HG03442 (cell line): Measurements from ENCODE around the gene IL17C.
"Not testable (repeated sequence)": the region's sequence is repeated elsewhere in the genome, so short reads cannot be mapped to it uniquely, and the experiment has no call there.

ENCODE experiments used
- ATAC-seq: cut with Tn5 transposase; IDR thresholded peaks from one replicate; pipeline ENCODE4 v1.9.1; 2021; ENCODE audit warnings: mild to moderate bottlenecking, moderate library complexity; ENCODE audit not compliant: unreplicated experiment

The IL17C gene

GRCh38 chr16:88609426-88609825 is 28.9 kb upstream of the IL17C start:
- ATAC-seq, result not testable (repeated sequence)

DNA sequence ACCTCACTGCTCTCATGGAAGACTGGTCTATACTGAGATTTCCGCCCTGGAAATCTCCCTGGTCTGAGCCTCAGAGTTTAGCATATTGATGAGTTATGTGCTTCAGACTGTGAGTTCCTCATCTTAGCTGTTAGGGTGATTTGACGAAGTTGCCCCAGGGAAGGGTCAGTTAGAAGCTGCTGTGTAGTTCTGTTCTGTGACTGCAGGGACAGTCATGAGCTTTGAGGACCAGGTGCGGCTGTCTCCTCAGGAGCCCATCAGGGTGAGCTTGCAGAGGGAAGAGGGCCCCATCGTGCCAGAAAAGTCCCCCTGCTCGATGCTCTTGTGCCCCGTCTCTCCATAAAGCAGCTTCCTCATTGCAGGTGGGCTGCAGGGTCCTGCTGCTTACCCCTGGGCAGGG is 28.3 kb upstream of the IL17C start:
- ATAC-seq, result no peak

DNA sequence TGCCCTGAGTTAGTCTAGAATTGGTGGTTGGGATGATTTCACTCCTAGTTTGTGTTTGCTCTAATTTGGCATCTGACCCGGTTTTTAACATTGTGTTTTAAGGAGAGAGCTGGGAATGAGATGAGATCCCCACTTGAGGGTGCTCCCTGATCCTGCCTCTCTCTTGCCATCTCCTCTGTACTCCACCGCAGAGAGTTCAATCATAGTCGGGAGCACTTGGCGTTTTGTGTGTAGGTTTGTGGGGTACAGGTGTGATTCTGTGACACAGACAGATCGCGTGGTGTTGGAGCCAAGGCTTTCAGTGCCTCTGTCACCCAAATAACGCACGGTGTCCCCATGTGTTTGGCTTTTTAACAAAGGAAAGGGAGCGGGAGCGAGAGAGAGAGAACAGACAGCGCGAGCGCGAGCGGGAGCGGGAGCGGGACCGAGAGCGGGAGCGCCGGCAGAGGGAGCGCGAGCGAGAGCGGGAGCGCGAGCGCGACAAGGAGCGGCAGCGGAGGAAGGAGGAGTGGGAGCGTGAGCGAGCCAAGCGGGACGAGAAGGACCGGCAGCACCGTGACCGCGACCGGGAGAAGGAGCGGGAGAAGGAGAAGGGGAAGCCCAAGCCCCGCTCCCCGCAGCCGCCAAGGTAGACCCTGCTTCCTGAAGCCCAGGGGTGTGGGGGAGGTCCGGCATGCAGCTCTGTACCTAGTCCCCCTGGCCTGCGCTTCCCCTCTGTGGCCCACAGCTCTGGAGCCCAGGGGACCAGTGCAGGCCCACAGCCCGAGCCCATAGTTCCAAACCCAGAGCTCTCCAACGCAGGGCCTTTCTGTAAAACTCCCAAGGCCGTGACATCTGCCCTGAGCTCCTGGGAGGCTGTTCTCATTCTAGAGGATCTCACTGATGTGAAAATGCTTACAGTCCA is 27.2 kb upstream of the IL17C start:
- no peak for ATAC-seq

DNA sequence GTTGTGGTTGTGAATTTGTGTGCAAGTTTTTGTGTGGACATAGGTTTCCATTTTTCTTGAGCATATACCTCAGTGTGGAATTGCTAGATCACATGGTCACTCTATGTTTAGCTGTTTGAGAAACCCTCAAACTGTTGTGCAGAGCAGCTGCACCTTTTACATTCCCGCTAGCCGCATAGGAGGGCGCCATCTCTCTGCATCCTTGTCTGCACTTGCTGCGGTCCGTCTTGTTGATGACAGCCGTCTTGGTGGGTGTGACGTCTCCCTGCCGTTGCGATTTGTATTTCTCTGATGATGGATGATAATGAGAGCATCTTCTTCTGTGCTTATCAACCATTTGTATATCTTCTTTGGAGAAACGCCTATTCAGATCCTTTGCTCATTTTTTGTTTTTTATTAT is 25.1 kb upstream of the IL17C start:
- ATAC-seq, result no peak

- no peak for ATAC-seq
Measured at GRCh38 chr16:88613911-88614817, 24.2 kb upstream of the IL17C start.

DNA sequence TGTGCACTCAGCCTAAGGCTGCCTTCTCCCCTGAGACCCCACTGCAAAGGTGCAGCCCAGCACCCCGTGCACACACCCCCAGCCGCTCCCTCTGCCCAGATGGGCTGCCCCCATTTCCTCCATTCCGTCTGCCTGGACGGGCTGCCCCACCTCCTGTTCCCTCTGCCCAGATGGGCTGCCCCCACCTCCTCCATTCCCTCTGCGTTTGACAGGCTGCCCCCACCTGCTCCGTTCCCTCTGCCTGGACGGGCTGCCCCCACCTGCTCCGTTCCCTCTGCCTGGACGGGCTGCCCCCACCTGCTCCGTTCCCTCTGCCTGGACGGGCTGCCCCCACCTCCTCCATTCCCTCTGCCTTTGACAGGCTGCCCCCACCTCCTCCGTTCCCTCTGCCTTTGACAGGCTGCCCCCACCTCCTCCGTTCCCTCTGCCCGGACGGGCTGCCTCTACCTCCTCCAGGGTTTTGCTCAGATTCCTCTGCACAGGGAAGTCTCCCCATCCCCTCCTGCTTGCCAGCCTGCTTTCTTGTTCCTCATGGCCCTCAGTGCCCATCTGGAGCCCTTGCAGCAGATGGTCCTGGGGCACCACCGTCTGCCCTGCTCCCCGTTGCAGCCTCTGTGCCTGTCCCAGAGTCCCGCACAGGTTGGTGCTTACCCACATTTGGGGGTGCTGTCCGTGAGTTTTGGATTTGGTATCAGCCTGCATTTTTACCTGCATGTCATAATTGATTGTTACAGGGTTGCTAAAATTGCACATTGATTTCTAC is 23.4 kb upstream of the IL17C start:
- no peak for ATAC-seq

DNA sequence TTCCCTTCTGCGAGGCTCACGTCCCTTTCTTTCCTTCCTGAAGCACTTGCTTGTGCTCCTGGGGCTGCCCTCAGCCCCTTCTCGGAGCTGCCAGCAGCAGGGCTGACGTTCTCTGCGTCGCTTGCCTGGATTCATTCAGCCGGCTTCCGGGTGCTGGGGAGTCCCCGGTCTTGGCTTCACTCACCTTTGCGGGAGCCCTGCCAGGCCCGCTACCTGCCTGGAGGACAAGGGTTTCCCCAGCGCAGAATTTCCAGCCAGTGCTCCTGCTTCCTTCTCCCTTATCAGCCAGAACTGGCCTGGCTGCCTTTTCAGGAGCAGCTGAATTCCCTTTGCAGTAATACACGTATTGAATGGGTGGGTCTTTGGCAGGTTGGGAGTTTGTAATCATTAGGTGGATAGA is 22.1 kb upstream of the IL17C start:
- ATAC-seq, result no peak

GRCh38 chr16:88616736-88617135 is 21.6 kb upstream of the IL17C start:
- ATAC-seq, result no peak

DNA sequence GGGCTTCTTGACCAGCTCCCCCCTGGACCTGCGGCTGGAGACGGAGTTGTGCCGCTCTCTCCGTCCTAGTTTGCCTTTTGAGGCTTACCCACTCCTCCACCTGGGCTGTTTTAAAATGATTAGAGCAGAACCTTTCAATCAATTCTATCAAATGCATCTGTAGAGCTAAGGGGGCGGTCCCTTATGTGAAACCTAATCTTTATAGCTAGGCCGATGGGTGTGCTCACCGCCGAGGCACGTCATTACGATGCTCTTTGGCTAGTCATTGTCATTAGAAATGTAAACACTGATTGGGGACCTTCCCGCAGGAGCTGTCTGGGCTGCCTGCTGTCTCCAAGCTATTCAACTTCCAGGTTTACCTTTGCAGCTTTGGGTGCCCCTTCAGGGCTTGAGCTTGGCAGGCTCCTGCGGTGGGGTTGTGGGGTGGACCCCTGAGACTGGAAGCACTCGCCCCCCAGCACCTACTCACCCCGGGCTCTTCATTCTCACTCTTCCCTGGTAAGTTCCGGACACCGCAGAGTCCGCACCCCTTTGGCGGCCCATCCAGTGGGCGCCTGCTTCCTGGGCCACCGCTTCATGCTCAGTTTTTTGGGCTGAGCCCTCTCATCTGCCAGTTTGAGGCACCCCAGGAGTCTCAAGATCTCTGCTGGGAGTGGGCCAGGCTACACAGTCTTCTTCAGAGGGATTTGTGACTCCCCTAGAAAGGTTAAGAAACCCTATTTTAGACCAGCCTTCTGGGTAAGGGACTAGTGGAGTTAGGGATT is 20.9 kb upstream of the IL17C start:
- ATAC-seq, result no peak

DNA sequence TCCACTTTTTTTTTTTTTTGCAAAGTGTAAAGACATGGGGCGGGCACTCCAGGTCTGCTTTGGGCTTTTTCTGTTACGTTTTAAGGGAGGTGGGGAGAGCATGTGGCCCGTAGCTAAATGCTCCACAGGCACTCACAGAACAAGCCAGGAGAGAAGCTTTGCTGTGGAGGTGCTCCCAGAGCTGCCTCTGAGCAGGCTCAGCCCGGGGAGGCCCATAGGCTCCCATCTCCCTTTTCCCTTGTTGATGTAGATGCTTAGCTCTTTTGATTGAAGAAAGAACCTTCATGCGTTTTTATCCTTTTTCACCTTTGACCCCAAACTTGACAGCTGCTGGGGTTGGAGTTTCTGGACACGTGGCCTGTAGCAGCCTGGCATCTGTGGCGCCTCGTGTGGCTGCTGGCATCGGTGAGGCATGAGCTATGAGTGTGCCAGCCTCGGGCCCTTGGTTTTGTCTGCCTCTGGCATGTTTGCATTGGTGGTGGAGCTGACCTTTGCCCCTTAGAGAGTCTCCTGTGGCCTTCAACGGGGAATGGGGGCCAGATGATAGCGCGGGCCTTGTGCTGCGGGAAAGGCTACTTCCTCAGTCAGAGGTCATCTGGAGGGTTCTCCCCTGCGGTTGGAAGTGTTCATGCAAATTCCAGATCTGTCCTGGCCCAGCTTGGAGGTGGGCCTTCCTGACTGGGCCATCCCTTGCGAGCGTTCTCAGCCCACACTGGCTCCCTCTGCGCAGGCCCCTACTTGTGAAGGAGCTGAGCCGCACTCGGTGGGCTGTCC is 20.0 kb upstream of the IL17C start:
- ATAC-seq, result no peak

- ATAC-seq, result no peak
Measured at GRCh38 chr16:88618956-88619667, 19.3 kb upstream of the IL17C start.

DNA sequence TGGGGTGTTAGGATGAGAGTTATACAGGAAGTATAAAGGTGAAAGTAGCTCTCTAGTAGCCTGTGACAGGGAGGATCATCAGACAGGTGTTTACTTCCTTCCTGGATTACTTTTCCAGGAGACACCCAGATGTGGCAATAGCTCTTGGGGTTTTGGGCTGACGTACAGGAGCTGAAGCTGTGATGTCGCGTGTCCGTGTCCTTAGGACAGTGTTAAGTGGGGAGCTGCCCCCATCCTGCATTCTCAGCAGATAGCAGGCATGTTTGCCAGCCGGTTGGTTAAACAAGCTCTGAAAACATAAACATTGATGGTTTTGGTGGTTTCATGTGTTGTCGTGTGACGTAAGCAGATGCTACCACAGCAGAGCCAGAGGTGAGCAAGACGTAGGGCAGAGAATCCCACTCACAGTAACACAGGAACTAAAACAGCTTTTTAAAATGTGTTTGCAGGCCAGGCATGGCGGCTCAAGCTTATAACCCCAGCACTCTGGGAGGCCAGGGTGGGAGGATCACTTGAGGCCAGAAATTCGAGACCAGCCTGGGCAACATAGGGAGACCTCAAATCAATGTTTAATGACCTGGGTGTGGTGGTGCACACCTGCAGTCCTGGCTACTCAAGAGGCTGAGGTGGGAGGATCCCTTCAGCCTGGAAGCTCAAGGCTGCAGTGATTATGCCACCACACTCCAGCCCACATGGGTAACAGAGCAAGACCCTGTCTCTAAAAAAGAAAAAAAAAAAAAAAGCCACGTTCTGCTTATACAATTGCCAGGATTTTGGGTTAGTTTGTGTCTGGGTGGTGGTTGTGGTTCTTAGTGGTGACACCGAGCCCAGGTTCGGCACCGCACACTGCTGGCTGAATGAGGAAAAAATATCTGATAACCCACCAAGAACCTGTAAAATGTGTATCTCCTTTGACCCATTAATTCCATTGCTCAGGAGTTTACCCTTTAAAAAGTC is 18.2 kb upstream of the IL17C start:
- ATAC-seq, result no peak

- ATAC-seq, result no peak
Measured at GRCh38 chr16:88622125-88622524, 16.2 kb upstream of the IL17C start.

GRCh38 chr16:88622866-88623265 is 15.5 kb upstream of the IL17C start:
- no peak for ATAC-seq

DNA sequence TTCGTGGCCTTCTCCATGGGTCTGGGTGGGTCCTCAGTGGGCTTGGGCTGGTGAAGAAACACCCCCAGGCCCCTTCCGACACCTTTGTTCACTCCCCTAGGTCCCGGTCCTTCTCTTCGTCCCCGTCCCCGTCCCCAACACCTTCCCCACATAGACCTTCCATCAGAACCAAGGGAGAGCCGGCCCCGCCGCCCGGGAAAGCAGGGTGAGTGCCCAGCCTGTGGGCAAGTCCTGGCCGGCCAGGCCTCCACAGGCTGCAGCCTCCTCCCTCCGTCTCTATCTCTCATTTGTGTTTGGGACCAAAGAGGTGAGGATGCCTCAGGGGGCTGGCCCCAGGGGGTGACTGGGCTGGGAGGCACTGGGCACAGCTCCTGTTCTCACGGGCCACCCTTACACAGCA is 14.5 kb upstream of the IL17C start:
- no peak for ATAC-seq

DNA sequence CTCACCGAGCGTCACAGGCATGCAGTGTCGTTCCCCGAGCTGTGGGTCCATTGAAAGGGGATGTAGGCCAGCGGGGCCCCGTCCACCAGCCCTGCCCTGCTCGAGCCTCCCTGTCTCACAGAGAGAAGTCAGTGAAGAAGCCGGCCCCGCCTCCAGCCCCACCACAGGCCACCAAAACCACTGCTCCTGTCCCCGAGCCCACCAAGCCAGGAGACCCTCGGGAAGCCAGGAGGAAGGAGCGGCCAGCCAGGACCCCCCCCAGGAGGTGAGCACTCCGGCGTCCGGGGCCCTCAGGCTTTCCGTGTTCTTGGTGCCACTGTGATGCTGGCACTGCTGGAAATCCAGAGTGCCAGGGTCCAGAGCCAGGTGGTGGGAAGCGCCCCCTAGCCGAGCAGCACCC is 13.9 kb upstream of the IL17C start:
- ATAC-seq, result no peak

DNA sequence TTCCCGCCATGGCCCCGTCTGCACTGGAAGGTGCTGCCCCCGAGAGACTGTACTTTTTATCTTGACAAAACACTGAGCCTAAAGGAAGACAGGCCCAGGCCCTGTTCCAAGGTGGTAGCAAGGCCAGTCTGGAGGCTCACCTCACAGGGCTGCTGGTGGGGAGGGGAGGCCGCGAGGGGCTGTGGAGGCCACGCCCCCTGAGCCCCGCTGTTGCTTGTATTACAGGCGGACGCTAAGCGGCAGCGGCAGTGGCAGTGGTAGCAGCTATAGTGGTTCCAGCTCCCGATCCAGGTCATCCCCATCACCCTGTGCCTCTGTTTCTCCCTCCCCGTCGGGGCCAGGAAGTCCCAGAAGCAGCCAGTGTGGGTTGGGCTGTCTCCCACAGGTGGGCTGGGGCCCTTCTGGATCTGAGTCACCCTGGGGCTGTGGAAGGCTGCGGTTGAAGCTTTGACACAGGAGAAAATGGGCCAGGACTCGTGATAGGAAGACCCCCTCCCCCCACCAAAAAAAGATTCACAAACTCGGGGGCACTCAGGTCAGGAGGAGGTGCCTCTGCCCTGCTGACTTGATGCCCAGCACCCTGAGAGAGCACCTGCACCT is 13.3 kb upstream of the IL17C start:
- no peak for ATAC-seq
